HG03469 (cell line): ENCODE data around the gene AFF1.

ENCODE experiments used
- ATAC-seq: cut with Tn5 transposase; IDR thresholded peaks from one replicate; pipeline ENCODE4 v1.9.1; 2021; ENCODE audit warnings: mild to moderate bottlenecking, moderate library complexity, moderate number of reproducible peaks; ENCODE audit not compliant: unreplicated experiment

Gene AFF1, protein sequence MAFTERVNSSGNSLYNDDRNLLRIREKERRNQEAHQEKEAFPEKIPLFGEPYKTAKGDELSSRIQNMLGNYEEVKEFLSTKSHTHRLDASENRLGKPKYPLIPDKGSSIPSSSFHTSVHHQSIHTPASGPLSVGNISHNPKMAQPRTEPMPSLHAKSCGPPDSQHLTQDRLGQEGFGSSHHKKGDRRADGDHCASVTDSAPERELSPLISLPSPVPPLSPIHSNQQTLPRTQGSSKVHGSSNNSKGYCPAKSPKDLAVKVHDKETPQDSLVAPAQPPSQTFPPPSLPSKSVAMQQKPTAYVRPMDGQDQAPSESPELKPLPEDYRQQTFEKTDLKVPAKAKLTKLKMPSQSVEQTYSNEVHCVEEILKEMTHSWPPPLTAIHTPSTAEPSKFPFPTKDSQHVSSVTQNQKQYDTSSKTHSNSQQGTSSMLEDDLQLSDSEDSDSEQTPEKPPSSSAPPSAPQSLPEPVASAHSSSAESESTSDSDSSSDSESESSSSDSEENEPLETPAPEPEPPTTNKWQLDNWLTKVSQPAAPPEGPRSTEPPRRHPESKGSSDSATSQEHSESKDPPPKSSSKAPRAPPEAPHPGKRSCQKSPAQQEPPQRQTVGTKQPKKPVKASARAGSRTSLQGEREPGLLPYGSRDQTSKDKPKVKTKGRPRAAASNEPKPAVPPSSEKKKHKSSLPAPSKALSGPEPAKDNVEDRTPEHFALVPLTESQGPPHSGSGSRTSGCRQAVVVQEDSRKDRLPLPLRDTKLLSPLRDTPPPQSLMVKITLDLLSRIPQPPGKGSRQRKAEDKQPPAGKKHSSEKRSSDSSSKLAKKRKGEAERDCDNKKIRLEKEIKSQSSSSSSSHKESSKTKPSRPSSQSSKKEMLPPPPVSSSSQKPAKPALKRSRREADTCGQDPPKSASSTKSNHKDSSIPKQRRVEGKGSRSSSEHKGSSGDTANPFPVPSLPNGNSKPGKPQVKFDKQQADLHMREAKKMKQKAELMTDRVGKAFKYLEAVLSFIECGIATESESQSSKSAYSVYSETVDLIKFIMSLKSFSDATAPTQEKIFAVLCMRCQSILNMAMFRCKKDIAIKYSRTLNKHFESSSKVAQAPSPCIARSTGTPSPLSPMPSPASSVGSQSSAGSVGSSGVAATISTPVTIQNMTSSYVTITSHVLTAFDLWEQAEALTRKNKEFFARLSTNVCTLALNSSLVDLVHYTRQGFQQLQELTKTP

DNA sequence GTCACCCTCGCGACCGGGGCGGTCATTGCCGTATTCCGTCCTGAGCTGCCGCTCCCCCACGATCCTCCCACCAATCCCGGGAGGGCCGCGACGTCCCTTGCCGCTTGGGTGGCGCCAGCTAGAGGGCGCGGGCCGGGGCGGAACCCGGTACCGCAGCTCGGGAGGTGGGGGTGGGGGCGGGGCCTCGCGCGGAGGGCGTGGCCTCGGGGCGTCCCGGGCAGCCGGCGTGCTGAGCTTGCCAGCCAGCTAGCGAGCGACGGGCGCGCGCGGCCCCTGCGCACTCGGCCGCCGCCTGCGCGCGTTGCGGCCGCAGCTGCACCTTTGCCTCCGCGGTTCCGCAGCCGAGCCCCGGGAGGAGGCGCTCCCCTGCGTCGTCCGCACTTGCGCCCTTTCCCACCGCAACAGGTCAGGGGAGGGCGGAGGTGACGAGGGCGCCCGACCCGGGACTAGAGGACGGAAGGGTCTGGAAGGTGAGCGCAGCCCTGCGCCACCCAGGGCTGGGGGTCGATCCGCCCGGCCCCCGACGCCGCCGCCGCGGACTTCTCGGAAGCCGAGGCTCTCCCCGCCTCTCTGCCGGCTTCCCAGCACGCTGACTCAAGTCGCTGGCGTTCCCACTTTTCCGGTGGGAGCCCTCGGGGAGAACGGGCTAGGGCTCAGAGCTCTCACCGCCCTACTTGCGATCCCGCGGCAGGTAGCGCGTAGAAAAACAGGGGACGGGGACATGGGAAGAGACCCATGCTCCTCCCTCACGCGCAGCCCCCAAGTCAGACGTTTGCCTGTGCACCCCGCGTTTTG is at the start of gene AFF1:
Gene AFF1, plus strand, starts transcription at position 241 of the 795 bp plus-strand sequence. CDS start 13,523 bp downstream, outside the sequence.
- ATAC-seq: peak; percentile 42

DNA sequence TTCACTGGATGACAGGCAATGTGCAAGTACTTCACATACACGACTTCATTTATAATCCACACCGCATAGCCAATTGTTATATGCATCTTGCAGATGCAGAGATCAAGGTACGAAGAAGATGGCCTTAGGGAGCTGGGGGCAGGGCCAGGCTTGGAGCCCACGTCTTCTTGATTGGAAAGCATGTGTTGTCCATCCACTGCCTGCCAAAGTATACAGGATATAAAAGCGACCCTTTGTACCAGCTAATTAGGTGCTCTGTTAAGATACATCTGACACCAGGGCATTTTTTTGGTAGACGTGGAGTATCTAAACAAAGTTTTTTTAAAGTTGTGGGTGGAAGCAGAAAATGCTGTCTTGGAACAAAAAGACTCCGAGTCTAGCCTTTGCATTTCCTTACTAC is 44.0 kb upstream of the AFF1 start:
- ATAC-seq: no peak

DNA sequence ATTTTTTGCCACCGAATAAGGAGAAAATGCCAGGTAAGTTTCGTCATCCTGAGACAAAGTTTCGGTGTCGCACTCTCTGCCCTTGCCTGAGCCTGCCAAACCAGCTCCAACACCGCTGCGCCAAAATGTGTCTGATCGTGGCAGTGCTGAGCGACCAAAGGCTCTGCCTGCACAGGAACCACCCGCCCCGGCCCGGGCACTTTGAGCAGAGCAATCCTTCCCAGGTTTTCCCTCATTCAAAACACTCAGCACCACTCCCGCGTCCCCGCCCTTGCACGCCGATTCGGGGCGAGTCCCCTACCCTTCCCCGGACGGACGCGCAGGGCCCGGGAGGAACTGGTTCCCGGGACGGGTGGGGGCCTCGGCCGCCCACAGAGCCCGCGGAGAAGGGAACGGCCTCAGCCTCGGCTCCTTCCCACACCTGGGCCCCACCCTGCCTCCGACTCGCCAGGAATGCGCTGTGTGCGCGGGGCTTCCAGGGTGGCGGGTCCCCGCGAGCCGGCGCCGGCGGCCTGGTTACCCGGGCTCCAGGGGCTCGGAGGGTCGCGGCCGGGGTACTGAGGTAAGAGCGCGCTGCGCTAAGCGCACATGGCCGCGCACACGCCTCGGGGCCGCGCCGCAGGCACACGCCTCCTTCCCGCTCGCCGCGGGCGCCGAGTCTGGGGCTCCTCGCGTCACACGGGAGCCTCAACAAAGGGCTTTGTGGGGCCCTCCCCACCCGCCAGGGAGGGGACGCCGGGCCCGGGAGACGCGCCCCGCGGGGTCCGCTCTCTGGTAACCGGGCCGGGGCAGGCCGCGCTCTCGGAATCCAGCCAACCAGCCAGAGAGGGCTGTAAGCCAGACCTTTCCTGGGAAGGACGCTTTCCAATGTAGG is 42.8 kb upstream of the AFF1 start, which contains the start of gene C4orf36:
Gene C4orf36, minus strand, starts transcription at position 661 of the 874 bp plus-strand sequence. CDS start 902 bp downstream, outside the sequence.
- no peak for ATAC-seq

DNA sequence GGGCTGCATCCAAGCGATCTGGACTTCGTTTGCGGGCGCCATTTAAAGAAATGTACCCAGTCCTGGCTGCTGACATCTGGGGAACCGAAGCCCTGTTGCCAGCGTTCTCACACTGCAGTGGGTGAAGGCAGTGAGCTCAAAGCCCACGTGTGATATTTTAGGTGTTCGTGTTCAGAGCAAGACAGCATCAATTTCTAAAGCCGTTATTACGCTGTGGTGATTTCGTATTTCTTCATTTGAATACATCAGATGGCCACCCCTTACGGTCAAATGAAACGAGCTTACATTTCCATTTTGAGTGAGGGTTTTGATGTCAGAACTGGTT is 42.2 kb upstream of the AFF1 start:
- ATAC-seq: no peak

DNA sequence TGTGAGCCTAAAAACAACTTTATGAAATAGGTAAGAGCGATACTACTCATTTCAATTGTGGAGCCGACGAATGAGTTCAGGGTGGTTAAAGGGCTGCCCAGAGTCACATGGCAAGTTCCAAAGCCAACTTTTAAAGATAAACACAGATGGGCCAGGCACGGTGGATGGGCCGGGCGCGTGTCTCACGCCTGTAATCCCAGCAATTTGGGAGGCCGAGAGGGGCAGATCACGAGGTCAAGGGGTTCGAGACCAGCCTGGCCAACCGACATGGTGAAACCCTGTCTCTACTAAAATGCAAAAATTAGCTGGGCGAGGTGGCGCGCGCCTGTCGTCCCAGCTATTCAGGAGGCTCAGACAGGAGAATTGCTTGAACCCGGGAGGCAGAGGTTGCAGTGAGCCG is 41.7 kb upstream of the AFF1 start:
- ATAC-seq: no peak

DNA sequence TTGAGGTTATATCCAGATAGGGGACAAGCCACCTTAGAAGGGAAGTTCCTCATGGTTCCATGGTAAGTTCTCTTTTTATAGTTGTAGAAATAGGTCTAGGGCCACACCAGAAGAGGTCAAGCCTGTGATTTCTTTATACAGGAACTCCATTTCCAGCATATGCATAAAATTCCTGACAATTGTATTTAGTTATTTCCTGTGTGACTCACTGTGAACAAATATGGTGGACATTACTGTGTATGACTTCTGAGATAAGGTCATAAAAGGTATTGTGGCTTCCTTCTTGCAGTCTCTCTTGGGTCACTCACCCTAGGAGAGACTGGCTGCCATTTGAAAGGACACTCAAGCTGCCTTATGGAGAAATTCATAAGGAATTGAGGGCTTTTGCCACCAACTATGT is 40.4 kb upstream of the AFF1 start:
- no peak for ATAC-seq

DNA sequence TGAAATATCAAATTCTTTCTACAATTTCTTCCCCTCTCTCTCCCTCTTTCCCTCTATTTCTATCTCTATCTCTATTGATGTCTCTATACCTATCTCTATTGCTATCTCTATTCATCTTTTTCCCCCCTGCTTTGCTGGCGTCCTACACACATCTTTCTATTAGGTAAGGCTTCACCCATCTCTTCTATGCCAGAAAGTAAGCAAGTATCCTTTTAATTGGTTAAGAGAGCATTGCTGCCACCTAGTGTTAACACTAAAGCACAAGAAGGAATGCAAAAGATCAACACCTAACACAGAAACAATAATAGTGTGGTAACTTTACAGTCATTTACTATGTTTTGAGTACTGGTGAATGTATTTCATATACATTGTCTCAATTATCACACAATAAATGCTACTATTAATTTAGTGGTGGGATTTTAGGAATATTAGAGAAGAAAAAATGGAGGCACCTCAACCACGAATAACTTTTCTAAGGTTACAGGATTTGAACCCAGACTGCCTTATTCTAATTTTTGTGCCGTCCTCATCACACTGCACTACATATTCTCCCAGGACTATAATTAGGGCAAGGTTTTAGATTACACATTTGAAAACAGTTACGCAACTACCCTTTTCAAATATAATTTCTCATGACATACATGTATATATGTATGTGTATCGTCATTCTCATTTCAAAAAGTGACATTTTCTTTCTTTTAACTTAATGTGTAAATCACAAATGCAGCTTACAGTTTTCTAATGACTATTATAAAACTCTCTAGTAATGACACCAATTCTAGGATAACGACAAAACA is 38.9 kb upstream of the AFF1 start:
- peak; percentile 64 for ATAC-seq

DNA sequence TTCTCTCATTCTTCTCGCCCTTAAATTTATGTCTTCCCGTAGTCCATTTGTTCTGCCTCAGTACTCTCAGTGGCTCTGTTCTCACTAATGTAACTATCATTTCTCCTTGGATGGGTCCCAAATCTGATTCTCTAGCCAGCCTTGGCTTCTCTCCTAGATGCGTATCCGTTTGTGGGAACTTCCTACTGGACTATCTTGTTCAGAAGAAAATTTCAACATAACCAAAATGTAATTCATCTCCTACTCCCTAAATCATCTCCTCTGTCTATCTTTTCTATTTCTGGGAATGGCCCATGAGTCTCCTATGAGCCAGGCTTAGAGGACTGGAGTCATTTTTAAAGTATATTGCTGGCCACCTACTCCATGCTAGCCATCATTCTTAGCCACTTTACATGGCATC is 38.2 kb upstream of the AFF1 start:
- ATAC-seq: no peak

DNA sequence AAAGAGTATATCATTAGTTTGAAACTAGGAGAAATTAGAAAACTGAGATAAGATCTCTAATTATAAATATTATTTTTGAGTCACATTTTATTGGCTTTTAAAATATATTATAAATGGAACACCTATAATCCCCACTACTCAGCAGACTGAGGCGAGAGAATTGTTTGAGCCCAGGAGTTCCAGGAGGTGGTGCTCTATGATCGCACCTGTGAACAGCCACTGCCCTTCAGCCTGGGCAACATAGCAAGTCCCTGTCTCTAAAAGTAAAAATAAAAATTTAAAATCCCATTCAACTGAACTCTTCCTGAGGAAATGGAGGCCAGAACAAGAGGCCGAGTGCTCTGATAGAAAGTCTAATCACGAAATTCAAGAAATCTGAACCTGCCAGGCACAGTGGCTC is 36.2 kb upstream of the AFF1 start:
- no peak for ATAC-seq

DNA sequence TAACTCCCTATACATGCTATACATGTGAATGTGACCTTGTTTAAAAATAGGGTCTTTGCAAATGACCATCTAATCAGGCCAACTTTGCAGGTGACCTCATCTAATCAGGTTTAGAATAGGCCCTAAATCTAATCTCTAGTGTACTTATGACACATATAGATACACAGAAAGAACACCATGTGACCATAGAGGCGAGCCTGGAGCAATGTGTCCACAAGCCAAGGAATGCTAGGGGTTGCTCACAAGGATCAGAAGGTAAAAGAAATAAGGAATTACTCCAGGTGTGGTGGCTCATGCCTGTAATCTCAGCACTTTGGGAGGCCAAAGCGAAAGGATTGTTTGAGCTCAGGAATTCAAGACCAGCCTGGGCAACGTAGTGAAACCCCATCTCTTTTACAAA is 32.9 kb upstream of the AFF1 start:
- ATAC-seq: no peak

DNA sequence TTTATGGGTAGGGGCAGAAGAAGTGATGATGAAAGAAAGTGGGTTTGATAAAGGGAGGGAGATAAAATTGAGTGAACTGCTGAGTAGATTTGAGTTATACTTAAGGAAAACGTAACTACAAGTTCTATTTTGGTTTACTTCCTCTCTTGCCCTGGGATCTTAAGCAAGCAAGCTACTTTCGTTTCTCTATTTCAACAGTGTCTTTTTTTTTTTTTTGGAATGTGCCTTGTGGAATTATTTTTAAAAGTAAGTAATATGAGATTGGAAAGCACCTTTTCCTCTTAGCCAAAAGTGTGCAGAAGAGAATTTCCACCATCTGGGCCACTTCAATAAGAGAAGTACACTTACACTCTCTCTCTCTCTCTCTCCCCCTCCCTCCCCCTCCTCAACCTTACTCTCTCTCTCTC is 26.6 kb upstream of the AFF1 start:
- ATAC-seq: no peak

DNA sequence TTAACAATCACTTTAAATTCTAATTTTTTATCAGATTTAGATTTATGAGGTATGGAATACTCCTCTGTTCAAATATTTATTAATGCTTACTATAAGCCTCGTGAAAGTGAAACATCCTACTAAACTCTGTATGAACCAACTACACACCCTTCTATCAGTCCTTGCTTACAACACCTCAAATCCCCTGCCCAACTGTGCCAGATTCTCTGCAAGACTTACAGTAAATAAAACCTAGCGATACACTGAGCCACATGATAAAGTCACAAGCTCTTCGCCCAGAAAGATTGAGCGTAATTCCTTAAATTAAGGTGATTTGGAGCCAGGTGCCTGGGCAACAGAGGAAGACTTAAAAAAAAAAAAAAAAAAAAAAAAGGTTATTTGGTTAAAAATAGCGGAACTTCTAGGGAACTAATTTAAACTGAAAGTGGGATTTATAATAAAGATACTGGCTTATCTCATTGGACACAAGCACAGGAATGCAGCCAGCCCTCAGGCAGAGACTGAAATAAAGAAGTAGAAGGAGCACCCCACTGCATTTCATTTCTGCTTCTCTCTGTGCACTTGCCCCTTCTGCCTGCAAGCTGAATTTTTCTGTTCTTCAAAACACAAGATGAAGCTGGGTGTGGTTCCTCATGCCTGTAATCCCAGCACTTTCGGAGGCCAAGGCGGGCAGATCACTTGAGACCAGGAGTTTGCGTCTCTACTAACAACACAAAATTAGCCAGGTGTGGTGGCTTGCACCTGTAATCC is 25.1 kb upstream of the AFF1 start:
- ATAC-seq: no peak

DNA sequence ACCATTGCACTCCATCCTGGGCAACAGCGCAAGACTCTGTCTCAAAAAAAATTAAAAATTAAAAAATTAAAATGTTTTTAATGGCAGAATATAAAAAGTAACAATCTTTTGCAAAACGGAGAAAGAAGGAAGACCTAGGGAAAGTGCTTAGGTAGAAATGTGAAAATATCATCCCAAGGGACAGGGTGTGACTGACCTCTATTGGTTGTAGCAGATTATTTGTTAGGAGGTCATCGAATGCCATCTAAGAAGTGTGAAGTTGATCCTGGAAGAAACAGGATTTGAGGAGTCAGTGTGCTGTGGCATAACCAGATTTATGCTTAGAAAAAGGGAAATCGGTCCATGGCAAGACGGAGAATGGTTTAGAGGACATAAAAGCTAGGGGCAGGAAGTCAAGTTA is 24.4 kb upstream of the AFF1 start:
- no peak for ATAC-seq

DNA sequence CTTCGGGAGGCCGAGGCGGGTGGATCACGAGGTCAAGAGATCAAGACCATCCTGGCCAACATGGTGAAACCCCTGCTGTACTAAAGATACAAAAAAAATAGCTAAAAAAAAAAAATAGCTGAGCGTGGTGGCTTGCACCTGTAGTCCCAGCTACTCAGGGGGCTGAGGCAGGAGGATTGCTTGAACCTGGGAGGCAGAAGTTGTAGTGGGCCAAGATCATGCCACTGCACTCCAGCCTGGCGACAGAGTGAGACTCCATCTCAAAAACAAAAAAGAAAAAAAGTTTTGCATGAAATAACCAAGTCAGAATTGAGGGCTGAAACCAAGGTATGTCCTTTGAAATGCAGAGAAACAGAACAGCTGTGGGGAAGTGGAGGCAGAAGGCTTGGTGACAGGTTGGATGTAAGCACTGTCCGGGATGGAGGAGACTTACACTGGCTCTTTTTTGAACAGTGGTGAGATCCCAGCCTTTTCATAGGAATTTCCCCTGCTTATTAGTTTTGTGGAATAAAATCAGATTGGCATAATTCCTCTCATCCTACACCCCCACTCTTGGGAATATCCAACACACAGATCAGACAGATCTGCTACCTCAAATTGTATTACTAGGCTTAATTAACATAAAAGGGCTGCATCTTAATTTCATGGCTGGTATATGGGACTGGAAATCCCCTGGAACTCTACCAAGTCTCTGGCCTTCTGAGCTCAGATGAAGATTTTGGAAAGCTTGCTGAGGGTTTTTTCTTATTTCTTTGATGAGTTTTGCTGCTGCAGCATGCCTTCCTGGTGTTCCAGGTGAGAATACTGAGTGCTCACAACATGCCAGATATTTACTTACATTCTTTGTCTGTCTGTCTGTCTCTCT is 23.8 kb upstream of the AFF1 start:
- ATAC-seq: no peak

DNA sequence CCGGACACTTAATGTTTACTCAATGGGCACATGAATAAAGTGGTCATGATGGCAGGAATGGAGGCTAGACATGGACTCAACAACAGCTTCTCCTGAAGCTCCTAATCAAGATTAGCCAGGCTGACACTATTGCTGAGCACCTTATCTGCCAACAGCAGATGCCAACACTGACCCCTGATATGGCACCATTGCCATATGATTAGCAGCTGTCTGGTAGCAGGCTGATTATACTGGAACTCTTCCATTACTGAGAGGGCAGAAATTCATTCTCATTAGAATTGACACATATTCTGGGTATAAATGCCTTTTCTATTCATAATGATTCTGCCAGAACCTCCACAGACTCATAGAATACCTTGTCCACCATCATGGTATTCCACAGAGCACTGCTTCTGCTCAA is 18.4 kb upstream of the AFF1 start:
- no peak for ATAC-seq

DNA sequence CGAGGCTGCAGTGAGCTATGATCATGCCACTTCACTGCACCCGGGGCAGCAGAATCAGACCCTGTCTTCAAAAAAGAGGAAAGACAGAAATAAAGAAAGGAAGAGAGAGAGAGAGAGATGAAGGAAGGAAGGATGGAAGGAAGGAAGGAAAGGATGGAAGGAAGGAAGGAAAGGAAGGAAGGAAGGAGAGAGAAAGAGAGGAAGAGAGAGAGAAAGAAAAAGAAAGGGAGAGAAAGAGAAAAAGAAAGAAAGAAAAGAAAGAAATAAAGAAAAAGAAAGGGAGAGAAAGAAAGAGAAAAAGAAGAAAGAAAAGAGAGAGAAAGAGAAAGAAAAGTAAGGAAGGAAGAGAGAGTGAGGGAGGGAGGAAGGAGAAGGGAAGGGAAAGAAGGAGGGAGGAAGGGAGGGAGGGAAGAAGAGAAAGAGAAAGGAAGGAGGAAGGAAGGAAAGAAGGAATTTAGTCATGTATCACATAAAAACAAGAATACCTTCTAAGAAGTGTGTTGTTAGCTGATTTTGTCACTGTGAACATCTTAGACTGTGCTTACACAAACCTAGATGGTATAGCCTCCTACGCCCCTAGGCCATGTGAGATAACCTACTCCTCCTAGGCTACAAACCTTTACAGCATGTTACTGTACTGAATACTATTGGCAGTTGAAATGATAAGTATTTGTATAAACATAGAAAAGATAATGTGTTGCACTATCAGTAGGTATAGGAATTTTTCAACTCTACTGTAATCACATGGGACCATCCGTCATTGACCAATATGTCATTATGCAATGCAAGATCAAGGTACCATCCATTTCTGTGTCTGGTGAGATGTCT is 17.4 kb upstream of the AFF1 start:
- ATAC-seq: no peak
